HepG2 (cell line): ENCODE measurements around the gene AGAP1. TPM values are rescaled to one million over a fixed set of nuclear protein-coding genes. Genes with fewer than 3 reads are reported as not detected.

ENCODE experiments used
- ARHGAP35 ChIP-seq: sonication (generic); formaldehyde crosslinking; IDR thresholded peaks from 2 replicates; pipeline ENCODE4 v1.9.0; 2022; ENCODE audit warnings: mild to moderate bottlenecking, inconsistent platforms, moderate library complexity, missing genetic modification reagents, borderline replicate concordance
- ARID2 ChIP-seq: sonication (generic); formaldehyde crosslinking; IDR thresholded peaks from 2 replicates; pipeline ENCODE4 v1.8.1; 2022; ENCODE audit warnings: mild to moderate bottlenecking, missing genetic modification reagents, borderline replicate concordance
- GATAD1 ChIP-seq: IDR thresholded peaks from 2 replicates; pipeline ENCODE4 v1.6.1; 2016; ENCODE audit warnings: missing genetic modification reagents, missing compliant biosample characterization
- MXD4 ChIP-seq: IDR thresholded peaks from 2 replicates; pipeline ENCODE4 v1.6.1; 2016; ENCODE audit warnings: mild to moderate bottlenecking, missing biosample characterization, missing genetic modification reagents
- NBN ChIP-seq: fragments of 450-650 bp; conservative IDR thresholded peaks from 2 replicates; pipeline ENCODE4 v1.6.1; 2017
- NR2F2 ChIP-seq: IDR thresholded peaks from 2 replicates; pipeline ENCODE4 v1.6.1; 2012; ENCODE audit warnings: low read depth, inconsistent platforms, borderline replicate concordance
- PAF1 ChIP-seq: IDR thresholded peaks from 2 replicates; pipeline ENCODE4 v1.6.1; 2016; ENCODE audit warnings: missing genetic modification reagents, missing compliant biosample characterization
- PRMT3 ChIP-seq: sonication (generic); formaldehyde crosslinking; IDR thresholded peaks from 2 replicates; pipeline ENCODE4 v1.8.1; 2022; ENCODE audit warnings: low read depth, mild to moderate bottlenecking, moderate library complexity, missing genetic modification reagents, borderline replicate concordance
- SMARCC2 ChIP-seq: fragments of 450-650 bp; IDR thresholded peaks from 2 replicates; pipeline ENCODE4 v1.6.1; 2017; ENCODE audit warnings: antibody characterized with exemption, mild to moderate bottlenecking
- TBL1XR1 ChIP-seq: fragments of 150-350 bp; IDR thresholded peaks from 2 replicates; pipeline ENCODE4 v1.6.1; 2014; ENCODE audit warnings: borderline replicate concordance, low read length; ENCODE audit not compliant: partially characterized antibody
- ZFP82 ChIP-seq: sonication (generic); formaldehyde crosslinking; IDR thresholded peaks from 2 replicates; pipeline ENCODE4 v1.5.1; 2020; ENCODE audit warnings: mild to moderate bottlenecking, missing genetic modification reagents, borderline replicate concordance
- ZNF34 ChIP-seq: sonication (generic); formaldehyde crosslinking; IDR thresholded peaks from 2 replicates; pipeline ENCODE4 v1.4.0; 2020; ENCODE audit warnings: mild to moderate bottlenecking, missing genetic modification reagents, borderline replicate concordance
- ZNF468 ChIP-seq: sonication (generic); formaldehyde crosslinking; IDR thresholded peaks from 2 replicates; pipeline ENCODE4 v1.8.0; 2022; ENCODE audit warnings: mild to moderate bottlenecking, moderate library complexity, missing genetic modification reagents
- ZNF607 ChIP-seq: sonication (generic); formaldehyde crosslinking; IDR thresholded peaks from 2 replicates; pipeline ENCODE4 v1.5.1; 2020; ENCODE audit warnings: missing genetic modification reagents, mild to moderate bottlenecking, borderline replicate concordance
- ZNF670 ChIP-seq: sonication (generic); formaldehyde crosslinking; IDR thresholded peaks from 2 replicates; pipeline ENCODE4 v1.8.0; 2022; ENCODE audit warnings: mild to moderate bottlenecking, missing genetic modification reagents, borderline replicate concordance
- ZNF713 ChIP-seq: sonication (generic); formaldehyde crosslinking; IDR thresholded peaks from 2 replicates; pipeline ENCODE4 v1.4.0; 2020; ENCODE audit warnings: mild to moderate bottlenecking, missing genetic modification reagents
- ZNF766 ChIP-seq: sonication (generic); formaldehyde crosslinking; IDR thresholded peaks from 2 replicates; pipeline ENCODE4 v1.5.0; 2020; ENCODE audit warnings: missing genetic modification reagents, borderline replicate concordance
- ZNF777 ChIP-seq: sonication (generic); formaldehyde crosslinking; IDR thresholded peaks from 2 replicates; pipeline ENCODE4 v1.4.0; 2020; ENCODE audit warnings: missing genetic modification reagents
- ZNF780A ChIP-seq: sonication (generic); formaldehyde crosslinking; IDR thresholded peaks from 2 replicates; pipeline ENCODE4 v1.8.0; 2022; ENCODE audit warnings: mild to moderate bottlenecking, missing genetic modification reagents, moderate library complexity
- ZNF850 ChIP-seq: sonication (generic); formaldehyde crosslinking; conservative IDR thresholded peaks from 2 replicates; pipeline ENCODE4 v1.9.0; 2021; ENCODE audit warnings: mild to moderate bottlenecking, missing genetic modification reagents
- polyA plus RNA-seq, 8 experiments: library from polyadenylated mRNA; depleted of rRNA in 3 of 8; stranded (reverse) in 7 of 8; unstranded in 1 of 8; fragments of >200 nt; fragmentation: Illumina TruSeq in 4 of 8; extraction: Trizol in 4 of 8; gene quantifications; 2 replicates each; pipeline versions ENCODE4 v1.2.1 to v1.2.3, GENCODE V29; 2011 to 2016; ENCODE audit warnings: low read depth in 4 of 8, missing spikeins in 1 of 8, mixed read lengths in 1 of 8; ENCODE audit not compliant: insufficient read depth in 1 of 8
- total RNA-seq, 5 experiments: library from RNA; depleted of rRNA; stranded (reverse); fragments of >200 nt; fragmentation: Illumina TruSeq; extraction: Trizol; gene quantifications; 2 replicates each; pipeline ENCODE4 v1.2.3, GENCODE V29; 2016; ENCODE audit warnings: low read depth in 1 of 5
- TF ChIP-seq, protein P1 (sequence below): IDR thresholded peaks from 2 replicates; pipeline ENCODE4 v1.6.1; 2018; ENCODE audit warnings: missing genetic modification reagents, mild to moderate bottlenecking, missing compliant biosample characterization
- TF ChIP-seq, protein P2 (sequence below): sonication (generic); formaldehyde crosslinking; IDR thresholded peaks from 2 replicates; pipeline ENCODE4 v1.8.0; 2022; ENCODE audit warnings: mild to moderate bottlenecking, missing genetic modification reagents; ENCODE audit not compliant: insufficient replicate concordance
- TF ChIP-seq, protein P3 (sequence below): sonication (generic); formaldehyde crosslinking; IDR thresholded peaks from 2 replicates; pipeline ENCODE4 v1.5.0; 2020; ENCODE audit warnings: mild to moderate bottlenecking, missing genetic modification reagents
- TF ChIP-seq, protein P4 (sequence below): IDR thresholded peaks from 2 replicates; pipeline ENCODE4 v1.6.1; 2016

The AGAP1 gene
- total and polyA plus RNA-seq, 2 of the 13 experiments (the other 11 are each of a cell fraction or from before 2014, with no cell fraction given) = 21.2 to 32.7 TPM

DNA sequence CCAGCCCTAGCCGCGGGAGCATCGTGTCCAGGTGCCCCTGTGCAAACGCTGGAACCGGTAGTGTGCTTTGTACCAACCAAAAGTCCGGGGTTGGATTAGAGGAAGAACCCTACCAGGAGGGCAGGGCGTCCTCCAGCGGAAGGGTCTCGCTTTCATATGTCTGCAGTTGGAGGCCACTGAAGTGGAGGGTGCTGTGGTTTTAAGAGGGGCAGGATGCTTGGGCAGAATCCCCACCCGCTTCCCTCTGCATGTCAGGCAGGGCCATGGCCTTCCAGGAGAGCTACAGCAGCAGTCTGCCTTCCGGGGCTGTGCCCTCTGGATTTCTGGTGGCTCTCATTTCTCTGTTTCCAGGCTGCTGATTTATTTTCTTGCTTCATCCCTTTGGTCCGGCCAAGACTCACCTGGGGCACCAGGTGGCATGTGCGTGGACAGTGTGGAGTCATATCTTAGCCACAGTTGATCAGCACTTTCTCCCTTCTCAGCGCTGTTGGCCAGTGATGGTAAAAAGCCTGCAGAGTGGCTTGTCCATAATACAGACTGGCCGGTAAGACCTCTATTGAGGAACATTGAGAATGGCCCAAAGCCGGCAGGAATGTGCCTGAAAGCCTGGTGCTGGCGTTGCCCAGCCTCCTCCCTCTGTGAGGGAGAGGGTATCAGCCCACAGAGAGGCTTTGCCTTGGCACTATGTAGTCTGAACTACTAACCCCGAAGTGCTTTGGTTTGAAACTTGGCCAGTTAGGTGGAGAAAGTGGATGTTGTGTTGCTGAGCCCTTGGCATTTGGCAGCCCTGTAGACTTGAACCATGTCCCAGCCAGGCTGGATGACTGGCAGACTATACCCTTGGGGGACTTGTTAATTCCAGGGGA lies 1.8 kb downstream of the AGAP1 start (continued):
- TF ChIP-seq, protein P1, sequence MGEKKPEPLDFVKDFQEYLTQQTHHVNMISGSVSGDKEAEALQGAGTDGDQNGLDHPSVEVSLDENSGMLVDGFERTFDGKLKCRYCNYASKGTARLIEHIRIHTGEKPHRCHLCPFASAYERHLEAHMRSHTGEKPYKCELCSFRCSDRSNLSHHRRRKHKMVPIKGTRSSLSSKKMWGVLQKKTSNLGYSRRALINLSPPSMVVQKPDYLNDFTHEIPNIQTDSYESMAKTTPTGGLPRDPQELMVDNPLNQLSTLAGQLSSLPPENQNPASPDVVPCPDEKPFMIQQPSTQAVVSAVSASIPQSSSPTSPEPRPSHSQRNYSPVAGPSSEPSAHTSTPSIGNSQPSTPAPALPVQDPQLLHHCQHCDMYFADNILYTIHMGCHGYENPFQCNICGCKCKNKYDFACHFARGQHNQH (CRISPR knock-in tag) = 0 out of 2 replicates have a peak, but pooled peaks have one; percentile 3
- no peak for TF ChIP-seq ZNF34
- no peak for TF ChIP-seq ZNF468 (CRISPR knock-in tag)
- no peak; the same call in 1 of the 2 replicates for TF ChIP-seq MXD4
- no peak for TF ChIP-seq ZNF607
- no peak for TF ChIP-seq ARID2 (CRISPR knock-in tag)
- TF ChIP-seq NBN = no peak
- no peak for TF ChIP-seq ZNF780A (CRISPR knock-in tag)
- TF ChIP-seq ZNF850 (CRISPR knock-in tag) = no peak
- TF ChIP-seq, protein P2, sequence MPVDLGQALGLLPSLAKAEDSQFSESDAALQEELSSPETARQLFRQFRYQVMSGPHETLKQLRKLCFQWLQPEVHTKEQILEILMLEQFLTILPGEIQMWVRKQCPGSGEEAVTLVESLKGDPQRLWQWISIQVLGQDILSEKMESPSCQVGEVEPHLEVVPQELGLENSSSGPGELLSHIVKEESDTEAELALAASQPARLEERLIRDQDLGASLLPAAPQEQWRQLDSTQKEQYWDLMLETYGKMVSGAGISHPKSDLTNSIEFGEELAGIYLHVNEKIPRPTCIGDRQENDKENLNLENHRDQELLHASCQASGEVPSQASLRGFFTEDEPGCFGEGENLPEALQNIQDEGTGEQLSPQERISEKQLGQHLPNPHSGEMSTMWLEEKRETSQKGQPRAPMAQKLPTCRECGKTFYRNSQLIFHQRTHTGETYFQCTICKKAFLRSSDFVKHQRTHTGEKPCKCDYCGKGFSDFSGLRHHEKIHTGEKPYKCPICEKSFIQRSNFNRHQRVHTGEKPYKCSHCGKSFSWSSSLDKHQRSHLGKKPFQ (CRISPR knock-in tag) = peak; percentile 68
- no peak; the same call in 1 of the 2 replicates for TF ChIP-seq ZNF777 (CRISPR knock-in tag)
- no peak for TF ChIP-seq ZNF766 (CRISPR knock-in tag)
- TF ChIP-seq TBL1XR1 = no peak
- TF ChIP-seq ZNF670 (CRISPR knock-in tag) = no peak
- TF ChIP-seq ARHGAP35 = no peak
- no peak for TF ChIP-seq SMARCC2
- TF ChIP-seq, protein P3, sequence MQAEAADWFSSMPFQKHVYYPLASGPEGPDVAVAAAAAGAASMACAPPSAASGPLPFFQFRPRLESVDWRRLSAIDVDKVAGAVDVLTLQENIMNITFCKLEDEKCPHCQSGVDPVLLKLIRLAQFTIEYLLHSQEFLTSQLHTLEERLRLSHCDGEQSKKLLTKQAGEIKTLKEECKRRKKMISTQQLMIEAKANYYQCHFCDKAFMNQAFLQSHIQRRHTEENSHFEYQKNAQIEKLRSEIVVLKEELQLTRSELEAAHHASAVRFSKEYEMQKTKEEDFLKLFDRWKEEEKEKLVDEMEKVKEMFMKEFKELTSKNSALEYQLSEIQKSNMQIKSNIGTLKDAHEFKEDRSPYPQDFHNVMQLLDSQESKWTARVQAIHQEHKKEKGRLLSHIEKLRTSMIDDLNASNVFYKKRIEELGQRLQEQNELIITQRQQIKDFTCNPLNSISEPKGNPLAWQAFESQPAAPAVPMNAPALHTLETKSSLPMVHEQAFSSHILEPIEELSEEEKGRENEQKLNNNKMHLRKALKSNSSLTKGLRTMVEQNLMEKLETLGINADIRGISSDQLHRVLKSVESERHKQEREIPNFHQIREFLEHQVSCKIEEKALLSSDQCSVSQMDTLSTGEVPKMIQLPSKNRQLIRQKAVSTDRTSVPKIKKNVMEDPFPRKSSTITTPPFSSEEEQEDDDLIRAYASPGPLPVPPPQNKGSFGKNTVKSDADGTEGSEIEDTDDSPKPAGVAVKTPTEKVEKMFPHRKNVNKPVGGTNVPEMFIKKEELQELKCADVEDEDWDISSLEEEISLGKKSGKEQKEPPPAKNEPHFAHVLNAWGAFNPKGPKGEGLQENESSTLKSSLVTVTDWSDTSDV (CRISPR knock-in tag) = peak; percentile 67; the same call in 1 of the 2 replicates
- TF ChIP-seq PAF1 (CRISPR knock-in tag) = no peak
- TF ChIP-seq NR2F2 = no peak
- TF ChIP-seq, protein P4, sequence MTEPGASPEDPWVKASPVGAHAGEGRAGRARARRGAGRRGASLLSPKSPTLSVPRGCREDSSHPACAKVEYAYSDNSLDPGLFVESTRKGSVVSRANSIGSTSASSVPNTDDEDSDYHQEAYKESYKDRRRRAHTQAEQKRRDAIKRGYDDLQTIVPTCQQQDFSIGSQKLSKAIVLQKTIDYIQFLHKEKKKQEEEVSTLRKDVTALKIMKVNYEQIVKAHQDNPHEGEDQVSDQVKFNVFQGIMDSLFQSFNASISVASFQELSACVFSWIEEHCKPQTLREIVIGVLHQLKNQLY (CRISPR knock-in tag) = no peak
- no peak for TF ChIP-seq PRMT3
- 0 out of 2 replicates have a peak, but pooled peaks have one; percentile 94 for TF ChIP-seq ZNF713
- no peak for TF ChIP-seq ZFP82 (CRISPR knock-in tag)
- TF ChIP-seq GATAD1 (CRISPR knock-in tag) = no peak; the same call in 1 of the 2 replicates
